K562 (cell line): ENCODE measurements around the gene SLC16A6. TPM values are rescaled to one million over a fixed set of nuclear protein-coding genes. Genes with fewer than 3 reads are reported as not detected.

Source experiments
- ATAC-seq: fragments of 200-7000 bp; cut with Tn5 transposase; 3 replicates; pipeline ENCODE4 v1.9.1; 2020; ENCODE audit warnings: moderate library complexity
- BruUV-seq: library from RNA; stranded (reverse); fragments of 400-500 nt; replicated peaks from 2 replicates; lab custom pipeline; 2021; lab: Mats Ljungman, UMichigan
- CTCF ChIA-PET: fragments of 300-600 bp; formaldehyde crosslinking; extraction: SDS; loops from one replicate; lab custom pipeline; 2021; ENCODE audit warnings: low intra/inter-chr PET ratio; lab: Yijun Ruan, JAX
- POLR2A ChIA-PET: fragments of 300-600, 350-650 bp; sonication (Branson Sonifier 250); formaldehyde crosslinking; extraction: SDS; loops from one replicate; lab custom pipeline; 2021; ENCODE audit warnings: antibody characterized with exemption, inconsistent platforms; lab: Yijun Ruan, JAX
- DNase-seq, 4 experiments: peaks; one replicate each; pipeline versions ENCODE4 v3.0.0 to v3.0.0-alpha.2; 2011 to 2018; ENCODE audit warnings: low spot score in 3 of 4, mixed read lengths in 3 of 4; ENCODE audit errors: extremely low read depth in 1 of 4
- FAIRE-seq: peaks from 2 replicates; lab custom pipeline; 2011; peaks lifted over from hg19 to GRCh38; lab: Jason Lieb, UNC
- H2AFZ ChIP-seq: 2 replicates; pipeline ENCODE4 v1.6.0; 2011; ENCODE audit warnings: low read depth, low read length, control low read depth, inconsistent platforms
- H3K27ac ChIP-seq: fragments of 200-600 bp; 3 replicates; pipeline ENCODE4 v1.8.0; 2011; ENCODE audit warnings: low read depth, mild to moderate bottlenecking, control low read depth, inconsistent platforms, low read length, moderate library complexity, mixed read lengths; ENCODE audit errors: extremely low read depth
- H3K27me3 ChIP-seq, 2 experiments: fragments of 300-600 bp in 1 of 2; 2 replicates in 1 of 2; 3 replicates in 1 of 2; pipeline versions ENCODE4 v1.6.0 to v1.8.0; 2011; ENCODE audit warnings: inconsistent platforms in 2 of 2, low read length in 2 of 2, mild to moderate bottlenecking in 1 of 2, mixed read lengths in 1 of 2, moderate library complexity in 1 of 2; ENCODE audit not compliant: control insufficient read depth in 2 of 2, insufficient read depth in 2 of 2
- H3K36me3 ChIP-seq: fragments of 300-600 bp; 3 replicates; pipeline ENCODE4 v1.8.0; 2011; ENCODE audit warnings: mild to moderate bottlenecking, low read length, inconsistent platforms; ENCODE audit not compliant: control insufficient read depth, insufficient read depth
- H3K4me1 ChIP-seq, 2 experiments: fragments of 200-600 bp in 1 of 2; replicated peaks in 1 of 2; 2 replicates in 1 of 2; 3 replicates in 1 of 2; pipeline versions ENCODE4 v1.5.1 to v1.8.0; 2011; ENCODE audit warnings: inconsistent platforms in 2 of 2, low read length in 2 of 2, mild to moderate bottlenecking in 1 of 2, mixed read lengths in 1 of 2, moderate library complexity in 1 of 2; ENCODE audit not compliant: control insufficient read depth in 2 of 2, insufficient read depth in 2 of 2
- H3K4me2 ChIP-seq: 2 replicates; pipeline ENCODE4 v1.6.1; 2011; ENCODE audit warnings: low read length, control low read depth, inconsistent platforms, mixed read lengths; ENCODE audit not compliant: insufficient read depth
- H3K4me3 ChIP-seq: fragments of 200-600 bp; sonication (generic), shearing (Covaris generic); 2 replicates; pipeline ENCODE4 v1.5.1; 2016; ENCODE audit warnings: control low read depth, inconsistent platforms
- H3K79me2 ChIP-seq: fragments of 200-600 bp; 3 replicates; pipeline ENCODE4 v1.8.0; 2011; ENCODE audit warnings: low read length, inconsistent platforms; ENCODE audit not compliant: control insufficient read depth, insufficient read depth
- H3K9ac ChIP-seq, 2 experiments: 2 replicates each; pipeline versions ENCODE4 v1.6.0 to v1.6.1; 2011; ENCODE audit warnings: low read depth in 2 of 2, low read length in 2 of 2, control low read depth in 1 of 2, inconsistent platforms in 1 of 2, mild to moderate bottlenecking in 1 of 2, mixed read lengths in 1 of 2; ENCODE audit not compliant: insufficient read depth in 1 of 2
- H3K9me1 ChIP-seq: one replicate; pipeline ENCODE4 v1.6.0; 2011; ENCODE audit warnings: inconsistent platforms, mild to moderate bottlenecking, low read length, moderate library complexity; ENCODE audit not compliant: control insufficient read depth, insufficient read depth
- H3K9me3 ChIP-seq: replicated peaks from 2 replicates; pipeline ENCODE4 v1.5.1; 2011; ENCODE audit warnings: low read depth, low read length, inconsistent platforms; ENCODE audit not compliant: control insufficient read depth, insufficient read depth
- H4K20me1 ChIP-seq: replicated peaks from 2 replicates; pipeline ENCODE4 v1.6.1; 2011; ENCODE audit warnings: low read length, inconsistent platforms, mixed read lengths; ENCODE audit not compliant: control insufficient read depth, insufficient read depth
- CBX5 ChIP-seq: IDR thresholded peaks from 2 replicates; pipeline ENCODE4 v1.6.1; 2014; ENCODE audit warnings: low read depth, borderline replicate concordance
- PCBP1 ChIP-seq: fragments of 200-400 bp; formaldehyde crosslinking; IDR thresholded peaks from 2 replicates; pipeline ENCODE4 v1.6.1; 2018; ENCODE audit warnings: mild to moderate bottlenecking, low read depth, low read length; ENCODE audit not compliant: poor library complexity, severe bottlenecking
- POLR2G ChIP-seq: fragments of 200-400 bp; formaldehyde crosslinking; IDR thresholded peaks from 2 replicates; pipeline ENCODE4 v1.6.1; 2017; ENCODE audit warnings: low read depth, mild to moderate bottlenecking, antibody characterized with exemption, low read length, moderate library complexity
- PRPF4 ChIP-seq: fragments of 200-400 bp; formaldehyde crosslinking; IDR thresholded peaks from one replicate; pipeline ENCODE4 v1.6.1; 2017; ENCODE audit warnings: low read length, low read depth, mild to moderate bottlenecking; ENCODE audit not compliant: insufficient read depth, poor library complexity, severe bottlenecking
- ZBTB11 ChIP-seq, 3 experiments: fragments of 200-800 bp in 1 of 3; fragments of 250-450 bp in 1 of 3; fragments of 450-650 bp in 1 of 3; sonication (Bioruptor Pico) in 1 of 3; sonication (Bioruptor generic) in 1 of 3; formaldehyde crosslinking in 1 of 3; IDR thresholded peaks; 2 replicates each; pipeline versions ENCODE4 v1.6.1 to v1.8.0; 2016 to 2022; ENCODE audit warnings: mild to moderate bottlenecking in 2 of 3, missing genetic modification characterization in 2 of 3, missing compliant biosample characterization in 1 of 3, moderate library complexity in 1 of 3
- ZBTB33 ChIP-seq: sonication (generic); formaldehyde crosslinking; IDR thresholded peaks from 2 replicates; pipeline ENCODE4 v1.8.1; 2023; ENCODE audit warnings: mild to moderate bottlenecking, missing genetic modification reagents
- WGBS: fragments of 100-300 bp; shearing (Covaris generic); methylation state at CpG from one replicate; pipeline ENCODE4 v1.1.6; 2016; ENCODE audit warnings: low coverage, mixed read lengths; ENCODE audit not compliant: insufficient coverage; ENCODE audit errors: missing lambda C conversion rate; 5-methylcytosine and 5-hydroxymethylcytosine counted together
- in situ Hi-C: fragments of 300-500 bp; cut with MboI; formaldehyde crosslinking; loops from 4 replicates; pipeline ENCODE4 v1.15.0; 2018; ENCODE audit warnings: inconsistent platforms, mixed read lengths
- intact Hi-C: fragments of 100-400 bp; cut with micrococcal nuclease; formaldehyde crosslinking; loops from 2 replicates; pipeline ENCODE4 v1.14.2; 2022
- polyA plus RNA-seq, 8 experiments: library from polyadenylated mRNA; depleted of rRNA in 4 of 8; stranded (reverse) in 5 of 8; unstranded in 3 of 8; fragments of >200 nt; fragmentation: Nextera tagmentation in 2 of 8; fragmentation: Illumina TruSeq in 1 of 8; extraction: Ambion mirVana in 2 of 8; extraction: Trizol in 1 of 8; gene quantifications; 2 replicates each; pipeline versions ENCODE4 v1.2.1 to v1.2.3, GENCODE V29; 2011 to 2014; ENCODE audit warnings: inconsistent platforms in 1 of 8, missing spikeins in 1 of 8
- total RNA-seq, 7 experiments: library from RNA; depleted of rRNA in 6 of 7; stranded (reverse); fragments of >200 nt in 6 of 7; fragmentation: Illumina TruSeq in 2 of 7; extraction: Trizol in 2 of 7; gene quantifications; 2 replicates each; pipeline versions ENCODE4 v1.2.1 to v1.2.3, GENCODE V29; 2011 to 2021; ENCODE audit warnings: low replicate concordance in 1 of 7

Gene SLC16A6
- total and polyA plus RNA-seq, 9 of the 15 experiments (the other 6 are each of a cell fraction or from before 2014, with no cell fraction given) = 0.05 to 0.31 (median 0.15) TPM

- FAIRE-seq (no peak), DNase-seq (no peak), ATAC-seq (no peak)
- H2AFZ ChIP-seq = peak overlapping the region; percentile 77; the same call in 1 of the 2 replicates
- H3K9ac ChIP-seq = peak overlapping the region in 1 of 2 experiments; percentile 85; a peak in 2 of 4 replicates
- H3K9me1 ChIP-seq = no peaks in the 10 kb centered on the region
- TF ChIP-seq ZBTB11 (CRISPR knock-in tag; IDR thresholded peaks at IDR 0.05) (peak in 1 of 3 experiments; percentile 87; a peak in 2 of 6 replicates), PCBP1 (peak; percentile 42), CBX5 (no peak), ZBTB33 (CRISPR knock-in tag) (0 out of 2 replicates have a peak, but pooled peaks have one; percentile 53), PRPF4 (no peak), POLR2G (peak; percentile 42)
- H3K9me3 ChIP-seq = no peaks in the 10 kb centered on the region
- POLR2A ChIA-PET = interaction anchor here (0.6 kb wide), 3 partner anchors 43 to 167 kb away, joined by 3 to 4 read pairs (median 3); partner anchors contain the start of gene AMZ2
- CTCF ChIA-PET = interaction anchor here (0.6 kb wide), 2 partner anchors 26 to 86 kb away, joined by 3 to 4 read pairs; no protein-coding TSS in a partner anchor
- peaks cover 8 to 22% of the 10 kb centered on the region in 2 experiments for H3K4me1 ChIP-seq
- peak overlapping the region; percentile 91; the same call in 2 of the 3 replicates for H3K27ac ChIP-seq
- no peaks in the 10 kb centered on the region for H3K79me2 ChIP-seq
- H4K20me1 ChIP-seq = no peaks in the 10 kb centered on the region
- in situ Hi-C loops = no loop called here
- peak overlapping the region; percentile 62; the same call in 1 of the 2 replicates for H3K4me2 ChIP-seq
- TSS peak; percentile 80 for BruUV-seq
- peak overlapping the region; percentile 74 for H3K4me3 ChIP-seq
- intact Hi-C loops = no loop called here
- 88% methylated on average over 30 of the region's 50 CpGs for WGBS
- no peaks in the 10 kb centered on the region for H3K36me3 ChIP-seq
- peaks cover 0 to 4% of the 10 kb centered on the region in 2 experiments; a peak in 2 of 5 replicates for H3K27me3 ChIP-seq
These were observed 516 bp downstream of the SLC16A6 start for GRCh38 chr17:68290268-68290954.
